ENCODE data around the gene TTL. TPM values are rescaled to one million over a fixed set of nuclear protein-coding genes. Genes with fewer than 3 reads are reported as not detected.

Gene TTL
- total RNA-seq, 1 donor, result 75.6 TPM

- H3K4me3 ChIP-seq (ENCODE audit: low read depth, low read length), result no peak overlapping the region
- no peak for DNase-seq (ENCODE audit: low read depth)
- TF ChIP-seq, protein P1, sequence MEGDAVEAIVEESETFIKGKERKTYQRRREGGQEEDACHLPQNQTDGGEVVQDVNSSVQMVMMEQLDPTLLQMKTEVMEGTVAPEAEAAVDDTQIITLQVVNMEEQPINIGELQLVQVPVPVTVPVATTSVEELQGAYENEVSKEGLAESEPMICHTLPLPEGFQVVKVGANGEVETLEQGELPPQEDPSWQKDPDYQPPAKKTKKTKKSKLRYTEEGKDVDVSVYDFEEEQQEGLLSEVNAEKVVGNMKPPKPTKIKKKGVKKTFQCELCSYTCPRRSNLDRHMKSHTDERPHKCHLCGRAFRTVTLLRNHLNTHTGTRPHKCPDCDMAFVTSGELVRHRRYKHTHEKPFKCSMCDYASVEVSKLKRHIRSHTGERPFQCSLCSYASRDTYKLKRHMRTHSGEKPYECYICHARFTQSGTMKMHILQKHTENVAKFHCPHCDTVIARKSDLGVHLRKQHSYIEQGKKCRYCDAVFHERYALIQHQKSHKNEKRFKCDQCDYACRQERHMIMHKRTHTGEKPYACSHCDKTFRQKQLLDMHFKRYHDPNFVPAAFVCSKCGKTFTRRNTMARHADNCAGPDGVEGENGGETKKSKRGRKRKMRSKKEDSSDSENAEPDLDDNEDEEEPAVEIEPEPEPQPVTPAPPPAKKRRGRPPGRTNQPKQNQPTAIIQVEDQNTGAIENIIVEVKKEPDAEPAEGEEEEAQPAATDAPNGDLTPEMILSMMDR (IDR thresholded peaks at IDR 0.05; ENCODE audit: insufficient read depth, low read length), result no peak
These were observed 9.3 kb upstream of the TTL start for GRCh38 chr2:112472547-112473263.

DNA sequence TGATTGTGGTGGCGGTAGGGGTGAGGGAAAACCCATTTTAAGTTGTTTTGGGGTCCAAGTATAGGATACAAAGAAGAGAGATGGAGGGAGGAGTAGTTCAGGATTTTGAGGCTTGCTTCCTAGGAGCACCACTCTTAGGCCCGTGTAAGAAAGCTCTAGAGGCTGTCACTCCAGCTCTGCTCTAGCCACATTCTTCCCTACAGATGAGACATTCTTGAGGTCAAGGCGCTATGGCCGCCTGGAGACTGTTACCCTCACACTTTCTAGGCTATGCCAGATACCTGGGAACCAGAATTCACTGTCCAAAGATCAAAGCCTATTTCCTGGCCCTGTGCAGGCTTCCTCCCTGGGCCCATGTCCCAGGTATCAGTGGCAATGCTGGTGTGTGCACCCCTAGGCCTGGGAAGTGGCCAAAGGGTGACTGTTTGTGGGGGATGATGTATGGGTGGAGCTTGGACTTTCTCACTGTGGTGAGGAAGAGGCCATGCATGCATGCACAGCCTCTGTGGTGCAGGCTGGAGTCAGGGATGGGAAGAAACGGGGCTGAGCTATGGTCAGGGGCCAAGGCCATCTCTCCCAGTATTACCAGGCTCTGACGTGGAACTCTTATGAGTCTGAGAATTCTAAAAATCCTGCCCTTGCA lies 7.0 kb upstream of the TTL start:
- peak; percentile 39 for DNase-seq (ENCODE audit: low read depth)
- no peak overlapping the region for H3K4me3 ChIP-seq (ENCODE audit: low read depth, low read length)
- TF ChIP-seq, protein P1 (IDR thresholded peaks at IDR 0.05; ENCODE audit: insufficient read depth, low read length), result no peak

GRCh38 chr2:112476434-112476833 lies 5.5 kb upstream of the TTL start:
- TF ChIP-seq, protein P1 (IDR thresholded peaks at IDR 0.05; ENCODE audit: insufficient read depth, low read length), result no peak
- H3K4me3 ChIP-seq (ENCODE audit: low read depth, low read length), result no peak overlapping the region
- no peak for DNase-seq (ENCODE audit: low read depth)

- peak overlapping the region; percentile 54 for H3K4me3 ChIP-seq (ENCODE audit: low read depth, low read length)
- DNase-seq (ENCODE audit: low read depth), result no peak
- TF ChIP-seq, protein P1 (IDR thresholded peaks at IDR 0.05; ENCODE audit: insufficient read depth, low read length), result peak; percentile 2
These were observed 1.4 kb upstream of the TTL start for GRCh38 chr2:112480530-112481049.

DNA sequence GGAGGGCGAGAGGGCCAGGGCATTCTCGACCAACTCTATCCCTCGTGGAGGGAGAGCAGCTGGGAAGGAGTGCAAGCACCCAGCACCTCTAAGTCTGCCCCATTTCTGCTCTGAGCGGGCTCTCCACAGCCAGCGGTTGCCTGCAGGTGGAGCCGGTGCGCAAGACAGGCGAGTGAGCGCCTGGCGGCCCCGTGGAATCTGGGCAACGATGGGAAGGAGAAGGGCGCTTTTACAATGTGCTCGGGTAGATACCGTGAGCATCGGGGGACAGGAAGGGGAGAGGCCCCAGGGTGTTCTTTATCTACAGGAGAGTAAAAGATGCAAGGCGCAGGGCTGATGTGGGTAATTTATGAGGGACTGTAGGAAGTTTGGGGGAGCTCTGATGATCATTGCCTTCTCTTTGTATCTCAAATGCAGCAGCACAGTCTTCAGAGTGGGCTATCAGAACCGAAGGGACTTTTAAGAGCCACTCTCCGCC lies 867 bp upstream of the TTL start:
- TF ChIP-seq, protein P1 (IDR thresholded peaks at IDR 0.05; ENCODE audit: insufficient read depth, low read length), result peak; percentile 90
- DNase-seq (ENCODE audit: low read depth), result peak; percentile 78
- peak overlapping the region; percentile 54 for H3K4me3 ChIP-seq (ENCODE audit: low read depth, low read length)

- peak; percentile 41 for DNase-seq (ENCODE audit: low read depth)
These were observed 519 bp downstream of the TTL start for GRCh38 chr2:112482309-112483041.

More at GRCh38 chr2:112482309-112483041, 519 bp downstream of the TTL start:
- TF ChIP-seq, protein P1 (IDR thresholded peaks at IDR 0.05; ENCODE audit: insufficient read depth, low read length), result no peak
- H3K4me3 ChIP-seq (ENCODE audit: low read depth, low read length), result peak overlapping the region; percentile 85
